Measurements from ENCODE around the gene PFKFB2. TPM values are rescaled to one million over a fixed set of nuclear protein-coding genes. Genes with fewer than 3 reads are reported as not detected.

Gene PFKFB2
- total and polyA plus RNA-seq, 2 donors = 3.4 to 9.3 TPM

DNA sequence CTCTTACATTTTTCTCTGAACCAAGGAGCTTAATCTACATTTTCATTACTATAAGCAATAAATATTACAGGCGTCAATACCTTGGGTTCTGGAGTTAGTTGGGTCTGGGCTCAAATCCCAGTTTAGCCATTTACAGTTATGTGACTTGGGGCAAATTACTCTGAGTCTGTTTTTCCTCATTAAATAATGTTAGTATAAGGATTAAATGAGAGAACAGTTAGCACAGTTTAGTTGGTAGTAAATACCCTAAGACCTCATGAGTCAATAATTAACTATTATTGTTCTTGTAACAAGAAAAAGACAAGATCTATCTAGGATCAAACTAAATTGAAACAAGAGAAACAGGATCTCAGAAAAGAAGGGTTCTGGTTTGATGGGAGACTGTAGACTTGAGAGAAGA, 25.2 kb upstream of the PFKFB2 start:
- WGBS = 90% methylated on average over 1 of the region's 1 CpG
- Histone ChIP-seq H3K27ac (ENCODE audit: low read depth) (peak overlapping the region; percentile 33), H3K36me3 (ENCODE audit: insufficient read depth) (no peaks in the 10 kb centered on the region), H3K4me1 (ENCODE audit: insufficient read depth) (peaks cover 2% of the 10 kb centered on the region), H3K4me3 (ENCODE audit: low read depth, low read length) (no peak overlapping the region)
- DNase-seq (ENCODE audit: extremely low spot score) = no peak

DNA sequence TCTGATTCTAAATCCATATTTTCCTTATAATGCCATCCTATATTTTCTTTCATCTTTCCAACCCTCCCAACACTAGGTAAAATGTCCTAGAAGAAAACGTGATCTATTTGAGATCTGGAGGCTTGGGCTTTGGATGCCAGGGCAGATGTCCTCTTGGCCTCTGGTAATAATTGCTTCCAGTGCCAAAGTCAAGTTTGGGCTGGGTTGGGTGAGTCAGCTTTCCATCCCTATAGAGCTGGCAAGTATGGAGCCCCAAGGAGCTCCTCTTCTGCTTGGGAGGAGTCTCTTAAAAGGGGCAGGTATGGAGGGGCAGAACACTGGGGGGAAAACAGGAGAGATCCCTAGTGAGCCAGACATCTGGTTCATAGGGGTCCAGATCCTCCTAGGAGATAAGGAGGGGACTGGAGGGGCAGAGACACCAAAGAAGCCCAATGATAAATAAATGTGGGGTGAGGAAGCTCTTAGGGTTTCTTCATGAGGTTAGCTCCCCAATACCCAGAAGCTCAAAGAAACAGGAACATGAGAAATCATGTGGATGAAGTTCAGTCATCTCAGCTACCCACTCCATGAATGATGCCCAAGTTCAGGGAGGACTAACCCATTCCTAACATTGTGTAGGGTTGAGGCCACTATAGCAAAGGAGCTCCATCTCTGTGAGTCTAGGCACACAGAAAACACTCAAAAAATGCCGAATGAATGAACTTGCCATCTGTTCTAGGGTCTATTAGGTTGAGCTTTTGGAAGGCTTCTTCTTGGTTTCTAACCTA, 24.0 kb upstream of the PFKFB2 start:
- Histone ChIP-seq H3K36me3 (ENCODE audit: insufficient read depth) (no peaks in the 10 kb centered on the region), H3K4me3 (ENCODE audit: low read depth, low read length) (no peak overlapping the region), H3K4me1 (ENCODE audit: insufficient read depth) (peaks cover 2% of the 10 kb centered on the region), H3K27ac (ENCODE audit: low read depth) (peak overlapping the region; percentile 44)
- WGBS = 88% methylated on average over 2 of the region's 2 CpGs
- DNase-seq (ENCODE audit: extremely low spot score) = no peak

DNA sequence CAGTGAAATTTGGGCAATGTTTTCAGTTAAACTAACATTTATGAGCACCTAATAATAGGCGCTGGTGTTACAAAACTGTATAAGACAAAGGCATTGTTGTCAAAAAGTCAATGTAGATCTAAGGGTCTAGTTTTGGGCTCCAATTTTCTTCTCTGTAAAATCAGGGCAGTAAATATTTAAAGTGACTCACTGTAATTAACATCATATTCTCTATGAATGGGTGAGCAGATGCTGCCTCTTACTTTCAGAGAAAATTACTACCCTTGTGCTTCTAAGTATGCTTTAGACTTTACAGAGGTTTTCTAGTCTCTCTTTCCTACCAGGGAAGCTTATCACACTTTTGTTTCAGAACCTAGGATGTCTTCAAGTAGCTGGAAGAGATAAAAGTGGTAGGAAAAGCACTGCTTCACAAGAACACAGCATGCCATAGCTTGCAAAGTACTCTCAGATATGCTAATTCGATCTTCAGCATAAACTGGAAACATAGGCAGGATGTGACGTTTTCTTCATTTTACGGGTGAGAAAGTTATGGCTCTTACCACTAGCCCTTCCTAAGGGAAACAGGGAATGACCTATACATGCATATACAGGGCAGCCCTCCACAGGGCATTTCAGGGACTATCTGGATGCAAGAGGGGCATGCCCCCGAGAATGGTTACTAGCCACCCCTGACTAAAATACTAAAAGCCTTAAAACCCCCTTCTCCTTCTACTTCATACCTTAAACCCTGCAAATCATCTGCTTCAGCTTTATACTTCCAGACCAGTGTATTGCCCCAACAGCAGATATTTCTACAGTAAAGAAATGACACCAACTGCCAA, 23.2 kb upstream of the PFKFB2 start:
- WGBS = 69% methylated on average over 5 of the region's 5 CpGs
- DNase-seq (ENCODE audit: extremely low spot score) = no peak
- Histone ChIP-seq H3K36me3 (ENCODE audit: insufficient read depth) (no peaks in the 10 kb centered on the region), H3K4me1 (ENCODE audit: insufficient read depth) (peaks cover 2% of the 10 kb centered on the region), H3K4me3 (ENCODE audit: low read depth, low read length) (no peak overlapping the region), H3K27ac (ENCODE audit: low read depth) (peak overlapping the region; percentile 49)

DNA sequence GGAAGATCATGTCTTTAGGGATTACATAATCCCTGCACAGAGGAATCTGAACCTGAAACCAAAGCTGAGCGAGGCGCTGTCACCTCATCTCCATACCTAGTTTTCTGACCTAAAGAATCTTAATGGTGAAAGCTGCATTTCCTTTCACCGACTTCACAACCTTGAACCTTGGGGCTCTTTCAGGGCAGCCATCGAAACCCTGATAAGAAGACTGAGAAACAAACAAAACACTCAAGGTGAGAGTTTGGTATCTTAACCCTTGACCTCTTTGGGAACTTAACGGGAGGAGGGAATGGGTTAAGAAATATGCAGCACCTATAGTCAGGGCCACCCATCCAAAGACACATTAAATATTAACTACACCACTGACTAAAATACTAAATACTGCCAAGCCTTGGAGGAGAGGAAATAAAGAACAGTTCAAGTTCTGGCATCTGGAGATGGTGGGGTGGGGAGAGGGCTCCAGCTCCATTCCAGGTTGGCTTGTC, 22.5 kb upstream of the PFKFB2 start:
- DNase-seq (ENCODE audit: extremely low spot score) = no peak
- Histone ChIP-seq H3K27ac (ENCODE audit: low read depth) (no peak overlapping the region), H3K4me1 (ENCODE audit: insufficient read depth) (peaks cover 2% of the 10 kb centered on the region), H3K4me3 (ENCODE audit: low read depth, low read length) (no peak overlapping the region), H3K36me3 (ENCODE audit: insufficient read depth) (no peaks in the 10 kb centered on the region)
- 79% methylated on average over 5 of the region's 5 CpGs for WGBS

GRCh38 chr1:207031016-207031415, 22.1 kb upstream of the PFKFB2 start:
- no peak for DNase-seq (ENCODE audit: extremely low spot score)
- H3K27ac ChIP-seq (ENCODE audit: low read depth) = no peak overlapping the region
- 59% methylated on average over 1 of the region's 1 CpG for WGBS

DNA sequence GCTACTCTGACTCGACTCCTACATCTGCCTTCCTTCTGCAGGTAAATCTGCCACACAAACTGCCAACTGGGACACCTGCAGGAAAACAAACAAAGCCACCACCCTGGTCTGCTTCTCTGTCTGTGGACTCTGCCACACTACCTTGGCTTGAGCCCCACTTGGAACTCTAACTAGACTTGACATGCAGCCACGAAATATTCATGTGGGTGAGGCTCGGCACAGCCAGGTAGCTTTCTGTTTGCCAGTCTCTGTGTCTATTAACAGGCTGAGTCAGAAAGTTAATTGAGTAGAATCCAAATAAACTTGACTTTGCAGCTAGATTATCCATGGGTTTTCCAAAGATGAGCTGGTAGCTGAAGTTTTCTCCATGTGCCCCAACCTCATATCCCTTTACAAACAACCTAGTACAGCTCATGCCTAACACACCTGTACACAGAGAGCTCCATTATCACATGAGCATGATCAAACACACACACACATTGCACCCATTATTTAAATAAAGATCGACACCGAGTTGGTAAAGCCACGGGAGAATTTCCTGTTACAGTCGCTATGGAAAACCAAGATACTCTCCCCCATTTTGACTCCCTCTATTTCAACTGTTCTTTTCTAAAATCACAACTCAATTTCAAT, 21.3 kb upstream of the PFKFB2 start:
- 73% methylated on average over 7 of the region's 7 CpGs for WGBS
- Histone ChIP-seq H3K4me3 (ENCODE audit: low read depth, low read length) (peak overlapping the region; percentile 6), H3K27ac (ENCODE audit: low read depth) (no peak overlapping the region), H3K36me3 (ENCODE audit: insufficient read depth) (no peaks in the 10 kb centered on the region), H3K4me1 (ENCODE audit: insufficient read depth) (peaks cover 2% of the 10 kb centered on the region)
- no peak for DNase-seq (ENCODE audit: extremely low spot score)

More at GRCh38 chr1:207031016-207031415, 22.1 kb upstream of the PFKFB2 start:
- Histone ChIP-seq H3K36me3 (ENCODE audit: insufficient read depth) (no peaks in the 10 kb centered on the region), H3K4me3 (ENCODE audit: low read depth, low read length) (no peak overlapping the region), H3K4me1 (ENCODE audit: insufficient read depth) (peaks cover 2% of the 10 kb centered on the region)

- Histone ChIP-seq H3K4me1 (ENCODE audit: insufficient read depth) (peaks cover 2% of the 10 kb centered on the region), H3K27ac (ENCODE audit: low read depth) (peak within 1 kb of the TSS; percentile 62), H3K36me3 (ENCODE audit: insufficient read depth) (no peaks in the 10 kb centered on the region), H3K4me3 (ENCODE audit: low read depth, low read length) (peak within 1 kb of the TSS; percentile 6)
- WGBS = 8% methylated on average over 1 of the region's 1 CpG
- peak; percentile 72 for DNase-seq (ENCODE audit: extremely low spot score)
Measured at GRCh38 chr1:207032528-207033017, 20.5 kb upstream of the PFKFB2 start, which contains the start of gene C1orf116. TSS of gene C1orf116 (minus strand) at chr1:207032756. CDS start at chr1:207027598, 5,158 bp downstream.

DNA sequence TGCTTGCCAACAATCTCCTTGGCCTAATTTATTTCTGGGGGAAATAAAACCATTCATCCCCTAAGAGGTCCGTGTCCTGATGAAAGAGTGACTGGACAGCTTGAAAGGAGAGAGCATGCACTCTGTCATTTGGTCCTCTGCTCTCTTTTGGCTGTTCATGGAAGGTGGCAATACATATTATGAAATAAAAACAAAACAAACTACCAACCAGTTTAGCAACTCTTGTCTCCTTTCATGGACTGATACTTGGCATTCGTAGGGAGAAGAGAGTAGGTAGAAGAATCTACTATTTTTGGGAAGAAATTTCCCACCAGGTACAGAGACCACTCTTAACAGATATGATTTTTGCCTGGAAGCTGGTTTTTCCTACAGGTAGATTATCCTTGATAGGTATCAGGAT, 19.8 kb upstream of the PFKFB2 start:
- WGBS = 71% methylated on average over 2 of the region's 2 CpGs
- H3K4me3 ChIP-seq (ENCODE audit: low read depth, low read length) = no peak overlapping the region
- no peak for DNase-seq (ENCODE audit: extremely low spot score)
- H3K36me3 ChIP-seq (ENCODE audit: insufficient read depth) = no peaks in the 10 kb centered on the region
- H3K4me1 ChIP-seq (ENCODE audit: insufficient read depth) = peaks cover 2% of the 10 kb centered on the region
- no peak overlapping the region for H3K27ac ChIP-seq (ENCODE audit: low read depth)

DNA sequence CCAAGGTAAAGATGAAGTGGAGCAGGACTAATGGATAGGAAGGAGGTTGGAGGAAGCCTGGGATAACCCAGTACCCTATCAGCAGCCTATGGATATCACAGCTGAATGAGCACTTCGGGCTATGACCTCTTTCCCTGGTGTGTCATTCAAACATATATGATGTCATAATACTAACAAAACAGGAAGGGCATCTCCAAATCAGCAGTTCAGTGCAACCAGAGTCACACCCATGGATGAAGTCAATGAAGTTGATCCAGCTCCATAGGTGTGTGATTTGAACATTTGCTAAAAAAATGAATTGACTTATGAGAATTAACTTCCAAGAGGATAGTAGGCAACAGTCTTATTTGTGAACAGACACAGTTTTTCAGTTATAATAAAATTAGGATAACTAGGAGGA, 18.9 kb upstream of the PFKFB2 start:
- Histone ChIP-seq H3K36me3 (ENCODE audit: insufficient read depth) (no peaks in the 10 kb centered on the region), H3K4me1 (ENCODE audit: insufficient read depth) (no peaks in the 10 kb centered on the region), H3K27ac (ENCODE audit: low read depth) (no peak overlapping the region), H3K4me3 (ENCODE audit: low read depth, low read length) (no peak overlapping the region)
- no peak for DNase-seq (ENCODE audit: extremely low spot score)
- 66% methylated on average over 1 of the region's 1 CpG for WGBS

DNA sequence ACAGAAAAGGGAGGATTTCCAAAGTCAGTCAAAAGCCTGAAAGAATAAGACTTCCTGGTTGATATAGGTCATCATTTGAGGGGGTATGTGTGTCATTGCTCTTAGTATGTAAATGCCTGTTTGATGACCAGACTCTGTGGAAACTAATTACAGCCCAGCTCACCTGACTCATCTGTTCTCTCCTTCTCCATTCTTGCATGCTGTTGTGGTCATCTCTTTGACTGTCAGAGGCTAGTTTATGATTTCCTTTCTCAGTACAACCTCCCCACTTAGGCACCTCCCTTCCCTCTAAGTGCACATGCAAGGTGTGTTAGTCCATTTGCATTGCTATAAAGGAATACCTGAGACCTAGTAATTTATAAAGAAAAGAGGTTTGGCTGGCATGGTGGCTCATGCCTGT, 18.1 kb upstream of the PFKFB2 start:
- Histone ChIP-seq H3K27ac (ENCODE audit: low read depth) (no peak overlapping the region), H3K4me3 (ENCODE audit: low read depth, low read length) (no peak overlapping the region)
- DNase-seq (ENCODE audit: extremely low spot score) = no peak

DNA sequence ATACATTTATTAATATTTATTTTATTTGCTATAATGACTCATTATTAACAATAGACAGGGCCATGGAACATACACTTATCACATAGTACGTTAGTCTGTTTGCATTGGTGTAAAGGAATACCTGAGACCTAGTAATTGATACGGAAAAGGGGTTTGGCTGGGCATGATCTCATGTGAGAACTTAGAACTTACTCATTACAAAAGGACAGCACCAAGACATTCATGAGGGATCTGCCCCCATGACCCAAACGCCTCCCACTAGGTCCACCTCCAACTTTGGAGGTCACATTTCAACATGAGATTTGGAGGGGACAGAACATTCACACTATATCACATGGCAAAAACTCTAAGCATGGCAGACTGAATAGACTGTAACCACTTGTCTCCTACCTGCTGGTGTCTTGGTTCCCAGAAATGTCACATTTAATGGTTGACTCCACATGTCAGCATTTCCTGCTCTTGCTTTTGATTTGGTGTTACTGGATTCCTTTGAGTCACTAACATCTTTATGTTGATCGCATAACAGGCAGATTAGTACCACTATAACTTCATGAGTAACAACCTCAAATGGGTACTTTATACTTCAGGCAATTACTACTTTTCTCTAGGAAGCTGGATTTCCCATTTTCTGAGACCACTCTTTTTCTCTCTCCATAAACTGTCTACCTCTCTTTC, 17.1 kb upstream of the PFKFB2 start:
- Histone ChIP-seq H3K4me3 (ENCODE audit: low read depth, low read length) (no peak overlapping the region), H3K27ac (ENCODE audit: low read depth) (no peak overlapping the region), H3K36me3 (ENCODE audit: insufficient read depth) (no peaks in the 10 kb centered on the region), H3K4me1 (ENCODE audit: insufficient read depth) (no peaks in the 10 kb centered on the region)
- no peak for DNase-seq (ENCODE audit: extremely low spot score)
- 78% methylated on average over 4 of the region's 4 CpGs for WGBS

More for the DNA sequence above, 18.1 kb upstream of the PFKFB2 start:
- Histone ChIP-seq H3K36me3 (ENCODE audit: insufficient read depth) (no peaks in the 10 kb centered on the region), H3K4me1 (ENCODE audit: insufficient read depth) (no peaks in the 10 kb centered on the region)

GRCh38 chr1:207036865-207037264, 16.2 kb upstream of the PFKFB2 start:
- Histone ChIP-seq H3K4me3 (ENCODE audit: low read depth, low read length) (no peak overlapping the region), H3K36me3 (ENCODE audit: insufficient read depth) (no peaks in the 10 kb centered on the region), H3K4me1 (ENCODE audit: insufficient read depth) (no peaks in the 10 kb centered on the region), H3K27ac (ENCODE audit: low read depth) (no peak overlapping the region)
- 84% methylated on average over 1 of the region's 1 CpG for WGBS
- DNase-seq (ENCODE audit: extremely low spot score) = no peak
